ENCODE measurements around the gene SLC17A1. TPM values are rescaled to one million over a fixed set of nuclear protein-coding genes. Genes with fewer than 3 reads are reported as not detected.

SLC17A1 gene
- polyA plus RNA-seq, 1 donor (not counting 4 experiments of a cell fraction or from before 2014, with no cell fraction given): not detected

GRCh38 chr6:25866011-25866410, 34.2 kb upstream of the SLC17A1 start:
- Histone ChIP-seq H2AFZ (ENCODE audit: control insufficient read depth, low read length) (no peak overlapping the region), H3K27me3 (ENCODE audit: control insufficient read depth, extremely low read depth, insufficient read depth, low read length) (no peaks in the 10 kb centered on the region), H3K9me1 (ENCODE audit: control insufficient read depth, extremely low read depth, insufficient read depth, low read length) (no peaks in the 10 kb centered on the region), H3K9ac (ENCODE audit: control insufficient read depth, extremely low read depth, insufficient read depth, low read length) (no peak overlapping the region), H3K36me3 (ENCODE audit: control insufficient read depth in 2 of 2, extremely low read depth in 1 of 2, insufficient read depth in 2 of 2, low read length in 2 of 2) (no peaks in the 10 kb centered on the region), H4K20me1 (ENCODE audit: control insufficient read depth, extremely low read depth, insufficient read depth, low read length) (no peaks in the 10 kb centered on the region), H3K4me1 (ENCODE audit: control insufficient read depth, extremely low read depth, insufficient read depth, low read length) (no peaks in the 10 kb centered on the region), H3K27ac (ENCODE audit: control insufficient read depth, insufficient read depth, low read length) (no peak overlapping the region), H3K4me3 (ENCODE audit: control insufficient read depth in 2 of 3, extremely low read depth in 1 of 3, insufficient read depth in 2 of 3, low read depth in 1 of 3, low read length in 3 of 3) (no peak overlapping the region), H3K9me3 (ENCODE audit: control insufficient read depth, low read depth, low read length) (no peaks in the 10 kb centered on the region), H3K79me2 (ENCODE audit: control insufficient read depth, insufficient read depth, low read length) (no peaks in the 10 kb centered on the region), H3K4me2 (ENCODE audit: control insufficient read depth, extremely low read depth, insufficient read depth, low read depth, low read length) (no peak overlapping the region)
- dilution Hi-C loops (cut with MboI; ENCODE audit: extremely low pct_ligation_motif_present, low sequenced_read_pairs): no loop called here
- FAIRE-seq: no peak
- no peak for DNase-seq (ENCODE audit: low read depth, low spot score)
- TF ChIP-seq CTCF (optimal IDR thresholded peaks at IDR 0.05 in 1 of 3, IDR thresholded peaks at IDR 0.05 in 1 of 3, conservative IDR thresholded peaks at IDR 0.05 in 1 of 3; ENCODE audit: extremely low read depth in 1 of 3, insufficient read depth in 2 of 3, low read length in 3 of 3) (no peak), EZH2 (IDR thresholded peaks at IDR 0.05; ENCODE audit: low read length) (no peak)

GRCh38 chr6:25863360-25863759, 31.5 kb upstream of the SLC17A1 start:
- Histone ChIP-seq H3K9me3 (ENCODE audit: control insufficient read depth, low read depth, low read length) (no peaks in the 10 kb centered on the region), H3K27me3 (ENCODE audit: control insufficient read depth, extremely low read depth, insufficient read depth, low read length) (no peaks in the 10 kb centered on the region), H3K4me2 (ENCODE audit: control insufficient read depth, extremely low read depth, insufficient read depth, low read depth, low read length) (no peak overlapping the region), H3K4me3 (ENCODE audit: control insufficient read depth in 2 of 3, extremely low read depth in 1 of 3, insufficient read depth in 2 of 3, low read depth in 1 of 3, low read length in 3 of 3) (no peak overlapping the region), H4K20me1 (ENCODE audit: control insufficient read depth, extremely low read depth, insufficient read depth, low read length) (no peaks in the 10 kb centered on the region), H3K9ac (ENCODE audit: control insufficient read depth, extremely low read depth, insufficient read depth, low read length) (no peak overlapping the region), H3K36me3 (ENCODE audit: control insufficient read depth in 2 of 2, extremely low read depth in 1 of 2, insufficient read depth in 2 of 2, low read length in 2 of 2) (no peaks in the 10 kb centered on the region), H2AFZ (ENCODE audit: control insufficient read depth, low read length) (no peak overlapping the region), H3K9me1 (ENCODE audit: control insufficient read depth, extremely low read depth, insufficient read depth, low read length) (no peaks in the 10 kb centered on the region), H3K4me1 (ENCODE audit: control insufficient read depth, extremely low read depth, insufficient read depth, low read length) (no peaks in the 10 kb centered on the region), H3K27ac (ENCODE audit: control insufficient read depth, insufficient read depth, low read length) (no peak overlapping the region), H3K79me2 (ENCODE audit: control insufficient read depth, insufficient read depth, low read length) (no peaks in the 10 kb centered on the region)
- no peak for FAIRE-seq
- dilution Hi-C loops (cut with MboI; ENCODE audit: extremely low pct_ligation_motif_present, low sequenced_read_pairs): no loop called here
- no peak for DNase-seq (ENCODE audit: low read depth, low spot score)
- TF ChIP-seq EZH2 (IDR thresholded peaks at IDR 0.05; ENCODE audit: low read length) (no peak), CTCF (optimal IDR thresholded peaks at IDR 0.05 in 1 of 3, IDR thresholded peaks at IDR 0.05 in 1 of 3, conservative IDR thresholded peaks at IDR 0.05 in 1 of 3; ENCODE audit: extremely low read depth in 1 of 3, insufficient read depth in 2 of 3, low read length in 3 of 3) (no peak)

Measured in keratinocyte (primary cell).